Measurements from ENCODE around the gene ALPG. TPM values are rescaled to one million over a fixed set of nuclear protein-coding genes. Genes with fewer than 3 reads are reported as not detected.

The ALPG gene
- total RNA-seq, 4 donors from 2014 or later: not detected

DNA sequence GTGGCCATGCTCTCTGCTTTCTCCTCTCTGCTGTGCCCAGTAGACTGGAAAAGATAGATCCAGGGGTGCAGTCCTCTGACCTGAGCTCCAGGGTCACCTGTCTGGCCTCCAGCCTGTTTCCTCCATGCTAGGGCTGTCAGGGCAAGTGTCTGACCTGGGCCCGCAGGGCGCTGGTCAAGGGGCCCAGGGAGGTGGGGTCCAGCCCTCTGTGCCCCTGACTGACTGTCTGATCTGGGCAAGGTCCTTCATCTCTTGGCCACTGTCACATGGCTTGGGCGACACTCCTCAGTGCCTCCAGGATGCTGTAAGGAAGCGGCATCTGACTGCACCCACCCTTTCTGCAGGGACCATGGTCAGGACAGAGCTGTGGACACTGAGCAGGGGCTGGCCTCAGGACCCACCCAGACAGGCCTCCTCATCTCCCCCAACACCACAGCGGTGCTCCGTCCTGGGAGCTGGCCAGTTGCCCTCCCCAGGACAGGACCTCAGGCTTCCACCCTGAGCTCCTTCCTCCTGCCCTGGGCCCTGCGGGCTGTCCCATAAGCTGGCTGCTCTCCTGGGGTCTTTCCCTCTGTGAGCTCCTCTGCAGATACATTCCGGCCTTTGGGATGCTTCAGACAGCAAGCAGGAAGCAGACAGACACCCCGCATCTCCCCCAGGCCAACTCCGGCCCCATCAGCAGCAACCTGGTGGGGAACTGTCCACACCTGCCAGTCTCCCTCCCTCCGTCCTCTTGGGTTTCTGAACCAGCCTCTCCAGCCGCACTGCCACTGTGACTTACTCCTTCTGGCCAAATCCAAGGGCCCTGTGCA is 28.1 kb downstream of the ALPG start:
- DNase-seq: no peak
- Histone ChIP-seq H3K27ac (no peak overlapping the region), H3K9me3 (no peaks in the 10 kb centered on the region), H3K4me1 (no peaks in the 10 kb centered on the region), H3K27me3 (peaks cover 0 to 22% (median 0%) of the 10 kb centered on the region in 4 donors), H3K36me3 (no peaks in the 10 kb centered on the region), H3K4me3 (no peak overlapping the region)
- intact Hi-C loops (cut with DNase I): loop anchor here (10.0 kb wide), 1 partner anchor 530 kb away; no protein-coding TSS in a partner anchor
- TF ChIP-seq POLR2A (IDR thresholded peaks at IDR 0.05): no peak
- TF ChIP-seq, protein P1, sequence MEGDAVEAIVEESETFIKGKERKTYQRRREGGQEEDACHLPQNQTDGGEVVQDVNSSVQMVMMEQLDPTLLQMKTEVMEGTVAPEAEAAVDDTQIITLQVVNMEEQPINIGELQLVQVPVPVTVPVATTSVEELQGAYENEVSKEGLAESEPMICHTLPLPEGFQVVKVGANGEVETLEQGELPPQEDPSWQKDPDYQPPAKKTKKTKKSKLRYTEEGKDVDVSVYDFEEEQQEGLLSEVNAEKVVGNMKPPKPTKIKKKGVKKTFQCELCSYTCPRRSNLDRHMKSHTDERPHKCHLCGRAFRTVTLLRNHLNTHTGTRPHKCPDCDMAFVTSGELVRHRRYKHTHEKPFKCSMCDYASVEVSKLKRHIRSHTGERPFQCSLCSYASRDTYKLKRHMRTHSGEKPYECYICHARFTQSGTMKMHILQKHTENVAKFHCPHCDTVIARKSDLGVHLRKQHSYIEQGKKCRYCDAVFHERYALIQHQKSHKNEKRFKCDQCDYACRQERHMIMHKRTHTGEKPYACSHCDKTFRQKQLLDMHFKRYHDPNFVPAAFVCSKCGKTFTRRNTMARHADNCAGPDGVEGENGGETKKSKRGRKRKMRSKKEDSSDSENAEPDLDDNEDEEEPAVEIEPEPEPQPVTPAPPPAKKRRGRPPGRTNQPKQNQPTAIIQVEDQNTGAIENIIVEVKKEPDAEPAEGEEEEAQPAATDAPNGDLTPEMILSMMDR (IDR thresholded peaks at IDR 0.05): no peak
- 83 to 85% methylated on average over 5 of the region's 12 CpGs for WGBS, 2 donors

DNA sequence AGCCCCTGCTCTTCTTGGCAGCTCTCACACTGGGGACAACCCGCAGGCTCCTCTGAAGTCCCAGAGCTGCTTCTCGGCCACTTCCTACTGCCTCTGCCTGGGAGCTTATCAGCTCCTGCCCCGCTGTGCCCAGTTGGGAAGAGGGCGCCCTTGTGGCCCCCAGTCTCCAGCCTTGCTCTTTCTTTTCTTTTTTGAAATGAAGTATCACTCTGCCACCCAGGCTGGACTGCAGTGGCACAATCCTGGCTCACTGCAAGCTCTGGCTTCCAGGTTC is 28.7 kb downstream of the ALPG start:
- Histone ChIP-seq H3K27me3 (peaks cover 0 to 22% (median 0%) of the 10 kb centered on the region in 4 donors), H3K36me3 (no peaks in the 10 kb centered on the region), H3K4me3 (no peak overlapping the region), H3K4me1 (peaks cover 0 to 2% (median 0%) of the 10 kb centered on the region in 3 donors), H3K27ac (no peak overlapping the region), H3K9me3 (no peaks in the 10 kb centered on the region)
- intact Hi-C loops (cut with DNase I): loop anchor here (10.0 kb wide), 1 partner anchor 531 kb away; no protein-coding TSS in a partner anchor
- TF ChIP-seq POLR2A (IDR thresholded peaks at IDR 0.05): no peak
- TF ChIP-seq, protein P1 (IDR thresholded peaks at IDR 0.05): no peak
- DNase-seq: no peak
- WGBS, 2 donors: 80 to 90% methylated on average over 4 of the region's 4 CpGs

- Histone ChIP-seq H3K36me3 (no peaks in the 10 kb centered on the region), H3K4me1 (peaks cover 0 to 5% (median 0%) of the 10 kb centered on the region in 3 donors), H3K9me3 (no peaks in the 10 kb centered on the region), H3K27ac (no peak overlapping the region), H3K27me3 (peaks cover 0 to 22% (median 0%) of the 10 kb centered on the region in 4 donors), H3K4me3 (no peak overlapping the region)
- 83 to 84% methylated on average over 7 of the region's 7 CpGs for WGBS, 2 donors
- DNase-seq: no peak
- TF ChIP-seq POLR2A (IDR thresholded peaks at IDR 0.05): no peak
- TF ChIP-seq, protein P1 (IDR thresholded peaks at IDR 0.05): no peak
- intact Hi-C loops (cut with DNase I): loop anchor here (10.0 kb wide), 1 partner anchor 531 kb away; no protein-coding TSS in a partner anchor
Measured at GRCh38 chr2:232435805-232436204, 29.2 kb downstream of the ALPG start.

DNA sequence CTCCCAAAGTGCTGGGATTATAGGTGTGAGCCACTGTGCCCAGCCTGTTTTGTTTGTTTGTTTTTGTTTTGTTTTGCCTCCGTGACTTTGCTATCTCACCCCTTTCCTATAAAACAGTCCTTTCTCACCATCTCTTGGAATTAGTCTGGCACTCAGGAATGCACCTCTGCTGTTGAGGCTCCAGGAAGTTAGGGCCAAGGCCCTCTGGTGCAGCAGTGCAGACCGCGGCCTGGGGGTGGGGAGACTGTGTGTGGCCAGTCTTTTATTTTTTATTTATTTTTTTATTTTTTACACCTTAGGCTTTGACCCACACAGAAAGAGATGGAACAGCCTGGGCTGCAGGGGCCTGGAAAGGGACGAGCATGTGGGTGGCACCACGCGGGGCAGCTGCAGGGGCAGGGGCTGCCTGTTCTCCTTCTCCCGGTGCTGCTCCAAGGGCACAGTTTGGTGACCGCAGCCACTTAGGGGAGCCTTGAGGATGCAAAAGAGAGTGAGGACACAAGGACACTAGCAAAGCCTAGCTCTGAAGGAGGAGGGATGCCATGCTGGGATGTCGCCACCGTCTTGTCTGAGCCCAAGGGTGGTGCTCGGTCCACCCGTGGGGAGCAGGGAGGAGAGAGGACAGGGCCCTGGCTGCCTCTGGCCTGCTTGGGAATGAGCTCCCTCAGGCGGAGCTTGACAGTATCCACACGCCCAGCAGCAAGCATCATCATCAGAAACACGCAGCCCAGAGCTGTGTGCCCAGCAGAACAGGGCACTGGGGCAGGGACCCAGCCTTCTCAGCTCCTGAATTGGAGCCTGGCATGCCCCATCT is 29.9 kb downstream of the ALPG start:
- no peaks in the 10 kb centered on the region for H3K9me3 ChIP-seq
- intact Hi-C loops (cut with DNase I): loop anchor here (10.0 kb wide), 1 partner anchor 532 kb away; no protein-coding TSS in a partner anchor
- DNase-seq: no peak
- peaks cover 0 to 20% (median 0%) of the 10 kb centered on the region in 4 donors for H3K27me3 ChIP-seq
- TF ChIP-seq, protein P1 (IDR thresholded peaks at IDR 0.05): no peak
- no peak for TF ChIP-seq POLR2A (IDR thresholded peaks at IDR 0.05)
- H3K4me3 ChIP-seq: no peak overlapping the region
- H3K27ac ChIP-seq: no peak overlapping the region
- H3K36me3 ChIP-seq: no peaks in the 10 kb centered on the region
- H3K4me1 ChIP-seq: peaks cover 0 to 5% (median 0%) of the 10 kb centered on the region in 3 donors
- 84 to 86% methylated on average over 3 to 5 of the region's 15 CpGs for WGBS, 2 donors

GRCh38 chr2:232437195-232437571 is 30.5 kb downstream of the ALPG start:
- 83 to 86% methylated on average over 12 of the region's 12 CpGs for WGBS, 2 donors
- H3K4me3 ChIP-seq: no peak overlapping the region
- no peak for DNase-seq

More at GRCh38 chr2:232437195-232437571, 30.5 kb downstream of the ALPG start:
- peaks cover 0 to 5% (median 0%) of the 10 kb centered on the region in 3 donors for H3K4me1 ChIP-seq
- H3K27ac ChIP-seq: no peak overlapping the region
- intact Hi-C loops (cut with DNase I): loop anchor here (10.0 kb wide), 1 partner anchor 532 kb away; no protein-coding TSS in a partner anchor
- TF ChIP-seq, protein P1 (IDR thresholded peaks at IDR 0.05): no peak
- no peak for TF ChIP-seq POLR2A (IDR thresholded peaks at IDR 0.05)
- no peaks in the 10 kb centered on the region for H3K36me3 ChIP-seq
- H3K27me3 ChIP-seq: peaks cover 0 to 19% (median 0%) of the 10 kb centered on the region in 4 donors
- H3K9me3 ChIP-seq: no peaks in the 10 kb centered on the region
